LNCAP (cell line): ENCODE measurements around the gene OR6Q1.

Source experiments
- CTCF ChIP-seq: fragments of 450-650 bp; IDR thresholded peaks from 2 replicates; pipeline ENCODE4 v1.5.1; 2017; ENCODE audit warnings: mild to moderate bottlenecking

The OR6Q1 gene

GRCh38 chr11:58006940-58007339 is 23.8 kb upstream of the OR6Q1 start:
- TF ChIP-seq CTCF, result no peak

DNA sequence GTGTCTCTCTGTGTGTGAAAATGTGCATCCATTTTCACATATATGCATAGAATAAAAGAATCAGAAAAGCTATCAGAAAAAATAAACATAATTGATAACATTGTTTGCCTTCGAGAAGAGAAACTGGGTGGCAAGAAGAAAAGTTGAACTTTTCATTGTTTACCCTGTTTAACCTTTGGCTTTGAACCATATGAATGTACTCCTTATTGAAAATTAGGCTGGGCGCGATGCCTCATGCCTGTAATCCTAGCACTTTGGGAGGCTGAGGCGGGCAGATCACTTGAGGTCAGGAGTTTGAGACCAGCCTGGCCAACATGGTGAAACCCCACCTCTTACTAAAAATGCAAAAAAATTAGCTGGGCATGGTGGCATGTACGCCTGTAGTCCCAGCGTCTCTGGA is 19.0 kb upstream of the OR6Q1 start:
- TF ChIP-seq CTCF, result no peak

DNA sequence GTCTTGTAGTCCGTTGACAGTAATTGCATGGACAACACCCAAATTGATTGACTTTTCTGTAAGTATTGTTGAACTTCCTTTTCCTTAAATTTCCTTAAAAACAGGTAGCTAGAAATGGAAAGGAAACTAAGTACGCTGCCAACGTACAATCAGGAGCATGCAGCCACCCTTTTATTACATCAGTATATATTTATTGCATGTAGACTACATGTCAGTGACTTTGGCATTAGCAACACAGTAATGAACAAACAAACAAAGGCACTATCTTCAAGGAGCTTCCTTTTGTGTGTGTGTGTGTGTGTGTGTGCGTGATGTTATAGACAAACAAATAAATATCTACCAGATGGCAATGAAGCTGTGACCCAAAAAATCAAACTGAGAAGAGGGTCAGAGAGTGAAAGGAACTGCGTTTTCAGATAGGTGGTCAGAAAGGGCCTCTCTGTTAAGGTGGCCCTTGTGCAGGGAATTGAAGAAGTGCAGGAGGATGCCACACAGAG is 7.3 kb upstream of the OR6Q1 start, which contains the start of gene OR9Q1:
Gene OR9Q1, plus strand, starts transcription at position 447 of the 497 bp plus-strand sequence. CDS start 155,564 bp downstream, outside the sequence.
- no peak for TF ChIP-seq CTCF

DNA sequence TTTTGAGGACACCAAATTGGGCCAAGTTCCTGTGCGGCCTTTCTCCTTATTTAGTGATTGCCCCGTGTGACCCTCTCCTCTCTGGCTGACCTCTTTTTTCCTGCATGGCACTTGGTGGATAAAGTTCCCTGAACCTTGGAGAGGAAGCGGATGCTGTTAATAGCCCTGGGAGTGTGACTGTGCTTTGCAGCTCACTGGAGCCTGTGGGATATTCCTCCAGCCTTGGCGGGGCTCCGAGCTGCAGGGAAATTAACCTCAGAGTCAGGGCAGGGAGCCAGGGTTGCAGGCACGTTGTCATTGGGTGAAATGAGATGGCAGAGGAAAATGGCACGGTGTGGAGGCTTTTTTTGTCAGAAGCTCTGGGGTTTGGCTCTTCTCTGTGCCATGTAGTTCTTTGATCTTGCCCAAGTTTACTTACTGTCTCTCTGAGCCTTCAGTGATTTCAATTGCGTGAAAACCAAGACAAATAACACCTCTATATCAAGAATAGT is 6.1 kb upstream of the OR6Q1 start:
- TF ChIP-seq CTCF, result no peak

GRCh38 chr11:58027341-58027740 is 3.4 kb upstream of the OR6Q1 start:
- no peak for TF ChIP-seq CTCF

DNA sequence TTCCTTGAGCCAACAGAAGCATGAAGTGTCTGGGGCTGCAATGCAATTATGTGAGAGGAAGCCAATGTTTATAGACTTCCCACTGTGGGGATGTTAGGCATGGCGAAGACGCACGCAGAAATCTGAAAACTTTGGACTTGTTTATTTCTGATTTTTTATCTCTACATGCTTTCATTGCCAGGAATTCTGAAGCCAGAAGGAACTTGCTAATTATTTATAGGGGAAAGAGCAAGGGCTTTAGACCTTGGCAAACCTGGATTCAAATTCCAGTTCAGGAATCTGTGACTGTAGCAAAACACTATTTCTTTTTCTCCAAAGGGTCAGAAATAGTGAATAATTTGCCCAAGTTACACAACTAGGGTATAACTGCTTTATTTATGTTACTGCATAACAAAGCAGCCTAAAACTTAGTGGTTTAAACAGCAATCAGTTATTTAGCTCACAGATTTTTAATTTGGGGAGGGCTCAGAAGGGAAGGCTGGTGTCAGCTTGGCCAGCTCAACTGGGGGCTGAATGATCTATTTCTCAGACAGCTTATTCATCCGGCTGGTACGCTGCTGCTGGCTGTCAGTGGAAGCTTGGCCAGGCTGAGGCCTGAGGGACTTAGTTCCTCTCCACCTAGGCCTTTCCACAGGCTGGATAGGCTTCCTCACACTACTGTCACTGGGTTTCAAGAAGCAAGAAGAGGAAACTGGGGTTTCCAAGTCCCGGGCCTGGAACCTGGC is 1.9 kb upstream of the OR6Q1 start:
- no peak for TF ChIP-seq CTCF

DNA sequence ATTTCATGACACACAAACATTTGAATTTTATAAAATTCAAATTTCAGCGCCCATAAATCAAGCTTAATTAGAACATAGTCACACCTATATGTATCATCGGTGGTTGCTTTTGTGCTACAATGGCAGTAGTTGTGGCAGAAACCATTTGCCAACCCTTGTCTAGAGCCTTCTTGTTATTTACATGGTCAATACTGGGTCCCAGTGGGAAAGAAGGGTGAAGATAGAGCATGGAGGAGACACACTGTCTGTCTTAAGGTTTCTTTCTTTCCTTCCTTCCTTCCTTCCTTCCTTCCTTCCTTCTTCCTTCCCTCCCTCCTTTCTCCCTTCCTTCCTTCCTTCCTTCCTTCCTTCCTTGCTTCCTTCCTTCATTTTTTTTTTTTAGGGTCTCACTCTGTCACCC is 3.7 kb downstream of the OR6Q1 start:
- no peak for TF ChIP-seq CTCF
